Upper lobe of left lung (tissue), 6 donors: Measurements from ENCODE around the gene ADAMTS7. TPM values are rescaled to one million over a fixed set of nuclear protein-coding genes. Genes with fewer than 3 reads are reported as not detected.
"Not testable (repeated sequence)": the region's sequence is repeated elsewhere in the genome, so short reads cannot be mapped to it uniquely, and the experiment has no call there.

Experiments
- ATAC-seq, 2 donors: fragments of 200-7000 bp; cut with Tn5 transposase; one replicate each; pipeline ENCODE4 v1.9.1; 2022; ENCODE audit warnings: mild to moderate bottlenecking in 2 of 2, moderate library complexity in 2 of 2; ENCODE audit not compliant: low FRiP score in 2 of 2
- DNase-seq, 2 donors: peaks; one replicate each; pipeline ENCODE4 v3.0.0-alpha.2; 2019 to 2020
- H3K27ac ChIP-seq, 4 donors: fragments of 200-600 bp; sonication (generic); one replicate each; pipeline ENCODE4 v1.5.1; 2016 to 2019
- H3K27me3 ChIP-seq, 4 donors: fragments of 200-600 bp; sonication (generic); one replicate each; pipeline ENCODE4 v1.5.1; 2017 to 2019
- H3K36me3 ChIP-seq, 4 donors: fragments of 200-600 bp; sonication (generic); one replicate each; pipeline ENCODE4 v1.5.1; 2016 to 2019
- H3K4me1 ChIP-seq, 4 donors: fragments of 200-600 bp; sonication (generic); one replicate each; pipeline ENCODE4 v1.5.1; 2018 to 2019
- H3K4me3 ChIP-seq, 4 donors: fragments of 200-600 bp; sonication (generic); one replicate each; pipeline ENCODE4 v1.5.1; 2017 to 2019; ENCODE audit warnings: mild to moderate bottlenecking in 2 of 4, moderate library complexity in 1 of 4
- H3K9me3 ChIP-seq, 4 donors: fragments of 200-600 bp; sonication (generic); one replicate each; pipeline ENCODE4 v1.5.1; 2018 to 2019
- EP300 ChIP-seq, 4 donors: sonication (generic); formaldehyde crosslinking; IDR thresholded peaks; one replicate each; pipeline ENCODE4 v1.5.1; 2017; ENCODE audit warnings: antibody characterized with exemption in 4 of 4, control low read depth in 2 of 4
- POLR2A ChIP-seq, 4 donors: fragments of 450-650 bp; IDR thresholded peaks; one replicate each; pipeline ENCODE4 v1.5.1; 2016 to 2017; ENCODE audit warnings: antibody characterized with exemption in 4 of 4, mild to moderate bottlenecking in 2 of 4
- POLR2AphosphoS5 ChIP-seq, 2 donors: sonication (generic); formaldehyde crosslinking; IDR thresholded peaks; one replicate each; pipeline ENCODE4 v1.5.1; 2017; ENCODE audit warnings: antibody characterized with exemption in 2 of 2
- WGBS, 2 donors: methylation state at CpG; one replicate each; pipeline ENCODE4 v1.1.5; 2017 to 2018; 5-methylcytosine and 5-hydroxymethylcytosine counted together
- total RNA-seq, 6 donors: library from RNA; depleted of rRNA in 4 of 6; stranded (reverse); fragments of >200 nt in 4 of 6; gene quantifications; one replicate each; pipeline versions ENCODE4 v1.1.0 to v1.2.1, GENCODE V29; 2016 to 2021
- TF ChIP-seq, protein P1 (sequence below), 6 experiments: fragments of 450-650 bp in 4 of 6; fragments of 200-600 bp in 2 of 6; sonication (generic) in 2 of 6; IDR thresholded peaks; one replicate each; pipeline ENCODE4 v1.5.1; 2016 to 2019; ENCODE audit warnings: antibody characterized with exemption in 6 of 6
- donor health status: DM: no; HTN: no; CAD: no; lungs with moderate emphysema.
- donor health status: DM: no; HTN: yes; CAD: no; lungs with severe emphysema.

The ADAMTS7 gene
- total RNA-seq, 6 donors from 2014 or later: 1.8 to 10.2 (median 5.1) TPM

DNA sequence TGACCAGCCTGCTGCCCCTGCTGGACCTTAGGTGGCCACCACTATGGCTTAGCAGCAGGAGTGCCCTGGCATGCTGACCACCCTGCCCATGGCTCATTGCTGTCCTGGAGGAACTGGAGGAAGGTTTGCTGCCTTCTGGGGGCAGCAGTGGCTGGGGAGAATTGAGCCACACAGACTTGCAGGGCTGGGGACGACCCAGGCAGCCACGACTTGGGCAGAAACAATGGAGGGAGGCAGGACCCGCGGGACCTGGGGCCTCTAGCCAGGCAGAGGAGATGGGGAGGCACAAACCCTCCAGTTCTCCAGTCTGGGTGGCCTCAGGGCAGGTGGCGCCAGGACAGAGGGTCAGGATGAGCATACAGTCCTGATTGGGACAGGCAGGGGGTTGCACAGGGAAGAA, 32.8 kb downstream of the ADAMTS7 start:
- H3K4me3 ChIP-seq: no peak overlapping the region
- ATAC-seq: no peak
- TF ChIP-seq POLR2A (IDR thresholded peaks at IDR 0.05) (no peak), EP300 (IDR thresholded peaks at IDR 0.05) (no peak), POLR2AphosphoS5 (IDR thresholded peaks at IDR 0.05) (no peak)
- TF ChIP-seq, protein P1, sequence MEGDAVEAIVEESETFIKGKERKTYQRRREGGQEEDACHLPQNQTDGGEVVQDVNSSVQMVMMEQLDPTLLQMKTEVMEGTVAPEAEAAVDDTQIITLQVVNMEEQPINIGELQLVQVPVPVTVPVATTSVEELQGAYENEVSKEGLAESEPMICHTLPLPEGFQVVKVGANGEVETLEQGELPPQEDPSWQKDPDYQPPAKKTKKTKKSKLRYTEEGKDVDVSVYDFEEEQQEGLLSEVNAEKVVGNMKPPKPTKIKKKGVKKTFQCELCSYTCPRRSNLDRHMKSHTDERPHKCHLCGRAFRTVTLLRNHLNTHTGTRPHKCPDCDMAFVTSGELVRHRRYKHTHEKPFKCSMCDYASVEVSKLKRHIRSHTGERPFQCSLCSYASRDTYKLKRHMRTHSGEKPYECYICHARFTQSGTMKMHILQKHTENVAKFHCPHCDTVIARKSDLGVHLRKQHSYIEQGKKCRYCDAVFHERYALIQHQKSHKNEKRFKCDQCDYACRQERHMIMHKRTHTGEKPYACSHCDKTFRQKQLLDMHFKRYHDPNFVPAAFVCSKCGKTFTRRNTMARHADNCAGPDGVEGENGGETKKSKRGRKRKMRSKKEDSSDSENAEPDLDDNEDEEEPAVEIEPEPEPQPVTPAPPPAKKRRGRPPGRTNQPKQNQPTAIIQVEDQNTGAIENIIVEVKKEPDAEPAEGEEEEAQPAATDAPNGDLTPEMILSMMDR (IDR thresholded peaks at IDR 0.05): no peak
- 42 to 88% methylated on average over 1 to 5 of the region's 5 CpGs for WGBS, 2 donors
- peak overlapping the region in 3 of 4 donors; percentile 40 to 50 (median 46) for H3K27ac ChIP-seq
- no peaks in the 10 kb centered on the region for H3K27me3 ChIP-seq
- DNase-seq: peak in 1 of 2 donors; percentile 53
- H3K9me3 ChIP-seq: no peaks in the 10 kb centered on the region
- H3K36me3 ChIP-seq: no peaks in the 10 kb centered on the region
- peaks cover 14 to 20% (median 16%) of the 10 kb centered on the region in 4 donors for H3K4me1 ChIP-seq

DNA sequence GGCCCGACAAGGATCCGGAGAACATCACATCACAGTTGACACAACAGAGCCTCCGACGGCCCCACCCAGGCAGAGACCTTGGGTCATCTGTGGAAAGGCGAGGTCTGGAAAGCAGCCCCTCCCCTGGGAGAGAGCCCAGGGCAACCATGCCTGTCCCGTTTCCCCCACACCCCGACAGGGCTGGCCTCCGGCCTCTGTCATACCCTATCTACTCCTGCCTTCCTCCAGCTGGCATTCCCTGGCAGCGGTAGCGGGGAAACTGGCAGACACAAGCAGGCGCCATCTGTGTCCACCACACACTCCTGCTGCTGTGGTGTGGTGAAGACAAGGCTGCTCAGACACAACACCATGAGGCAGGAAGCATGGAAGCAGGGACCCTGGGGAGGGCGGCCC, 33.3 kb downstream of the ADAMTS7 start:
- H3K36me3 ChIP-seq, ATAC-seq, H3K27me3 ChIP-seq, H3K4me3 ChIP-seq, H3K9me3 ChIP-seq: not testable (repeated sequence)
- Histone ChIP-seq H3K27ac (peak overlapping the region in 3 of 4 donors; percentile 40 to 50 (median 46)), H3K4me1 (peaks cover 14 to 20% (median 16%) of the 10 kb centered on the region in 4 donors)
- DNase-seq: peak in 1 of 2 donors; percentile 66
- peak in 1 of 2 donors; percentile 24 for TF ChIP-seq POLR2AphosphoS5 (IDR thresholded peaks at IDR 0.05)
- WGBS, 2 donors: 54 to 67% methylated on average over 2 to 12 of the region's 12 CpGs

DNA sequence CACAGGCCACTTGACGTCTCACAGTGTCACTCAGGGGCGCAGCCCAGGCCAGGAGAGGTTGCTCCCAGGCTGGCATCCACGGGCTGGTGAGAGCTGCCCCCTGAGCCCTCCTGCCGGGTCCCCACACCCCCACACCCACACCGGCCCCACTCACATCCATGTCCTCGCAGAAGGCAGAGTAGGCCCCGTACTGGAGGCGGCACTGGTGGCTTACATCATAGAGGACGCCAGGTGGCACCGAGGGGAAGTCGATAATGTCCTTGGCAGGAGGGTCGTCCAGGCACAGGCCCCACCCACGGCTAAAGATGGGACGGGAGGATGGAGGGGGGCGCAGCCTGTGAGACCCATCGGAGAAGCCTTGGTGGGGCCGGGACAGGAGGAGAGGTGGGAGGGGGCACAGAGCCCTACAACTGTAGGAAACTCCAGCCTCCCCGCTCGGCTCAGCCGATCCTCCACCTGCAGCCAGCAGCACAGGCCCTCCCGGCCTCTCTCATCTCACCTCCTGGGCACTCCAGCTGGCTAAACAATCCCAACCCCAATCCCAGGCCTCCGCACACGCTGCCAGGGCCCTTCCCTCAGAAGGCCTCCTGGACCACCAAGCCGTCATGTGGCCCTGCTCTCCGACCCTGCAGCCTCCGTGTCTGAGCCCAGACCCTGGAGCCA, 33.8 kb downstream of the ADAMTS7 start:
- not testable (repeated sequence) for ATAC-seq, H3K4me3 ChIP-seq, H3K9me3 ChIP-seq, H3K27me3 ChIP-seq, H3K36me3 ChIP-seq
- peak in 1 of 2 donors; percentile 63 for DNase-seq
- WGBS, 2 donors: 79 to 80% methylated on average over 21 to 22 of the region's 26 CpGs
- Histone ChIP-seq H3K27ac (peak overlapping the region in 1 of 4 donors; percentile 40), H3K4me1 (peaks cover 14 to 20% (median 16%) of the 10 kb centered on the region in 4 donors)

DNA sequence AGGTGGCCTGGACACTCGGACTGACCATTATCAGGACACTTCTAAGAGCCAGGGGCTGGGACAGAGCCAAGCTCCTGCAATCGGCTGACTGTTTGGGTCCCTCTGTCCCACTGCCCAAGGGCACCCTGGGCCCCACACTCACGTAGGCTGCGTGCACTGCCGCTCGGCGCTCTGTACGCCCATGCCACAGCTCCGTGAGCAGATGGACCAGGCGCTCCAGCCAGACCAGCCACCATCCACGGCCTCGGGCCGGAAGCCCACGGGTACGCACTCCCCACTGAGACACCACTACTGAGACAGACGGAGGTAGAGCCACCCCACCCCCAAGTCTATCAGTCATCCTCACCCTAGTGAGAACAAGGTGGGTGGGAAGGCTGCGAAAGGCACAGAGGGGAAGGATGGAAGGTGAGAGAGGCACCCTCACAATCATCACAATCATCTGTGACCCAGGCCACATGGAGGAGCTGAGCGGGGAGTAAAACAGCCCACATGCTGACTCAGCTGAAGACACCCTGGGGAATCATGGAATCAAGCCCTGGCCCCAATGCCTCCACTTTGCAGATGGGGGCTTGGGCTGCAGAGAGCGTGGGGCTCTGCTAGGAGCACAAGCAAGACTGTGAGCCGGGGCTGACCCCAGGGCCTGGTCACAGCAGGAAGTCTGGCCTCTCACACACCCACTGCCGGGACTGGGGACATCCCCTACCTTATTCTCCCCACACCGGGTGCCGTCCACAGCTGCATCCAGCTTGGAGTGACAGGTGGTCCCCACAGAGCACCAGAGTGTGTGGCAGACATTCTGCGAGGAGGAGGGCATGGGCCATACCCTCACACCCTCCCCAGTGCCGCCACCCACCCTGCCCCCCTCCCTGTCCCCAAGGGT, 35.0 kb downstream of the ADAMTS7 start:
- not testable (repeated sequence) for H3K4me3 ChIP-seq, H3K27ac ChIP-seq, H3K36me3 ChIP-seq, H3K27me3 ChIP-seq, ATAC-seq, H3K9me3 ChIP-seq
- DNase-seq: peak in 1 of 2 donors; percentile 56
- H3K4me1 ChIP-seq: peaks cover 14 to 20% (median 16%) of the 10 kb centered on the region in 4 donors
- 78 to 91% methylated on average over 12 to 13 of the region's 25 CpGs for WGBS, 2 donors

DNA sequence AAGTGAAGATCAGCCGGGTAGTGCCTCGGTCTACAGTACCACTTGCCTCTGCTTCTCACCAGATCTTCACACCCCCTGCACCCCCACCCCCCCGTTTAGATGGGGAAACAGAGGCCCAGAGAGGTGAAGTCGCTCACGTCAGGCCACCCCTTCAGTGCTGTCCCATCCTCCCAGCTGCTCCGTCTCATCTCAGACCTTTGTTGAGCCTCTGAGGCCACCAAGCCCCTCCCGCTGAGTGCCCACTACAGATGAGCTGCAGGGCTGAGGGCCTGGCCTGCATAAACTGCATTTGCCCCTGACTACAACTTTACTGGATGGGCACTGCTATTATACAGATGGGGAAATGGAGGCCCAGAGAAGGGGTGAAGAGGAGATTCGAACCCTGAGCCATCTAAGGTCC, 35.8 kb downstream of the ADAMTS7 start:
- Histone ChIP-seq H3K9me3 (no peaks in the 10 kb centered on the region), H3K27me3 (no peaks in the 10 kb centered on the region), H3K4me1 (peaks cover 14 to 20% (median 16%) of the 10 kb centered on the region in 4 donors), H3K4me3 (no peak overlapping the region), H3K27ac (no peak overlapping the region), H3K36me3 (no peaks in the 10 kb centered on the region)
- DNase-seq (no peak), ATAC-seq (no peak)
- WGBS, 2 donors: 90 to 100% methylated on average over 1 to 8 of the region's 8 CpGs
- TF ChIP-seq POLR2AphosphoS5 (IDR thresholded peaks at IDR 0.05) (no peak), POLR2A (IDR thresholded peaks at IDR 0.05) (no peak), EP300 (IDR thresholded peaks at IDR 0.05) (no peak)
- TF ChIP-seq, protein P1 (IDR thresholded peaks at IDR 0.05): no peak

DNA sequence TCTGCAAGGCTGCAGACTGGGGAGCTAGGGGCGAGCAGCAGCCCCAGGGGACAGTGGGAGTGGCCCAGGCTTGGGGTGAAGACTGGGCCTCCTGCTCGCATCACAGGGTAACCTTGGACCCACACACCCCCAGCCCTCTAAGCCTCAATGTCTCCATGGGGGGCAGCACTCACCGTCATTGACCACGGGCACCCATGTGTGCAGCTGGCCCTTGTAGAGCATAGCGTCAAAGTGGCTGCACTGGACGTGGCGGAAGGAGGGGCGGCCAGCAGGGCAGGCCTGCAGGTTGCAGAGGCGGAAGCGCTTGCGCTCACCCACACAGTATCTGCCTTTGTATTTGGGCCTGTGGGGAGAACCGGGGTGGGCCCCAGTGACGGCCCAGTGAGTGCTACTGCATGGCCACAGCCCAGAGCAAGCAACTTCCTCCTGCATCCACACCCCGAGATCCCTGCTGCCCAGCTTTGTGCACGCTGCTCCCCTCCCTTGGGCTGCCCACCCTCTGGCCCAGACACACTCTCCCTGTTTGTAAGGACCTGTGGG, 36.7 kb downstream of the ADAMTS7 start:
- H3K27me3 ChIP-seq, H3K4me3 ChIP-seq, H3K27ac ChIP-seq, H3K36me3 ChIP-seq, H3K9me3 ChIP-seq: not testable (repeated sequence)
- 89 to 94% methylated on average over 13 to 15 of the region's 15 CpGs for WGBS, 2 donors
- DNase-seq: peak in 1 of 2 donors; percentile 66
- H3K4me1 ChIP-seq: peaks cover 13 to 19% (median 16%) of the 10 kb centered on the region in 4 donors
- peak; percentile 3 to 6 for ATAC-seq

DNA sequence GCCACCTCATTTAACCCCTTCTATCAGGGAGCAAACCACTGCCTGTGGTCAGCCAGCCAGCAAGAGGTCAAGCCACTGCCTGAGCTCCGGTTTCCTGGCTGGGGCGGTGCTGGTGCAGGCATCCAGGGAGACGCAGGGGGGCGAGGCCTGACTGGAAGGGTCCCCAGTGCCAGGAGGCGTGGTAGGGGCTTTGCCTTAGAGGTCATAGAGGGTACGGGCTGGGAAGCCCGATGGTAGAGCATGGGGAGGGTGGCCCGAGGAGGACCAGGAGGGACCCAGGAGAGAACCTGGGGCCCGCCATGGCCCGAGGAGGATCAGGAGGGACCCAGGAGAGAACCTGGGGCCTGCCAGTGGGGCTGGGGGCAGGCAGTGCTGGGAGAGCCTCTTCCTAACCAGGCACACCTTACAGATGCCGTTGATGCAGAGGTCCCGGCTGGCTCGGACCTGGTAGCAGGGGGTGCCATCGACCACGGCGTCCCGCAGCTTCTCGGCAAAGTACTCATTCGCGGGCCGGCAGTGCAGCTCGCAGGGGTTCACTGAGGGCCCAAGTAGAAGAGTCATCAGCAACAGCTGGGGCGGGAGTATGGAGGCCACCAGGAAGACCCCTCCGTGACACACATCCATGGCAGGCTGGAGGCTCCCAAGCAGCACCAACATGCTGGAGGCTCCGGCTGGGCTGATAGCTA, 37.4 kb downstream of the ADAMTS7 start:
- peaks cover 11 to 14% (median 11%) of the 10 kb centered on the region in 4 donors for H3K4me1 ChIP-seq
- WGBS, 2 donors: 92 to 94% methylated on average over 17 to 23 of the region's 25 CpGs
- not testable (repeated sequence) for ATAC-seq, H3K4me3 ChIP-seq, H3K9me3 ChIP-seq, H3K27ac ChIP-seq, H3K36me3 ChIP-seq, H3K27me3 ChIP-seq
- DNase-seq: peak in 1 of 2 donors; percentile 74
